Activated B cell treated with CpG ODN at 0.5 μM for 24 hours (primary cell): Measurements from ENCODE around the gene IFNL3. TPM values are rescaled to one million over a fixed set of nuclear protein-coding genes. Genes with fewer than 3 reads are reported as not detected.
"Not testable (repeated sequence)": the region's sequence is repeated elsewhere in the genome, so short reads cannot be mapped to it uniquely, and the experiment has no call there.

ENCODE experiments used
- ATAC-seq: fragments of 200-7000 bp; cut with Tn5 transposase; one replicate; pipeline ENCODE4 v1.10.0; 2021; ENCODE audit warnings: low read depth, mild to moderate bottlenecking, moderate library complexity
- CTCF ChIA-PET: fragments of 350-600 bp; sonication (Branson Sonifier 250); formaldehyde crosslinking; loops from one replicate; lab custom pipeline; 2021; ENCODE audit warnings: antibody characterized with exemption; lab: Charles Lee
- POLR2A ChIA-PET: fragments of 350-600 bp; sonication (Branson Sonifier 250); formaldehyde crosslinking; loops from one replicate; lab custom pipeline; 2021; ENCODE audit warnings: antibody characterized with exemption; lab: Charles Lee
- DNase-seq: peaks from one replicate; pipeline ENCODE4 v3.0.0; 2022
- H3K27ac Mint-ChIP-seq: one replicate; pipeline ENCODE4 v1.8.0; 2020; ENCODE audit warnings: mixed read lengths
- H3K27me3 Mint-ChIP-seq: one replicate; pipeline ENCODE4 v1.8.0; 2021; ENCODE audit warnings: mixed read lengths
- H3K36me3 Mint-ChIP-seq: one replicate; pipeline ENCODE4 v1.8.0; 2021; ENCODE audit warnings: low read depth, mixed read lengths
- H3K4me1 Mint-ChIP-seq: one replicate; pipeline ENCODE4 v1.8.0; 2021; ENCODE audit warnings: mixed read lengths
- H3K4me3 Mint-ChIP-seq: one replicate; pipeline ENCODE4 v1.8.0; 2020; ENCODE audit warnings: mild to moderate bottlenecking, mixed read lengths
- H3K9me3 Mint-ChIP-seq: one replicate; pipeline ENCODE4 v1.8.0; 2020; ENCODE audit warnings: mixed read lengths
- intact Hi-C: fragments of 100-400 bp; cut with micrococcal nuclease; formaldehyde crosslinking; loops from one replicate; pipeline ENCODE4 v1.15.1; 2024
- total RNA-seq: library from RNA; stranded (reverse); gene quantifications from 2 replicates; pipeline ENCODE4 v1.2.3, GENCODE V29; 2022
- TF ChIP-seq, protein P1 (sequence below): fragments of 200-600 bp; IDR thresholded peaks from one replicate; pipeline ENCODE4 v1.8.0; 2022; ENCODE audit warnings: antibody characterized with exemption, mild to moderate bottlenecking

The IFNL3 gene
- total RNA-seq: not detected in 2 replicates

GRCh38 chr19:39244410-39245100 is at the start of gene IFNL3:
IFNL3 (minus strand) TSS chr19:39245006; CDS start chr19:39244967, 39 bp downstream.
- H3K4me3 Mint-ChIP-seq, POLR2A ChIA-PET, DNase-seq, ATAC-seq, H3K9me3 Mint-ChIP-seq, H3K4me1 Mint-ChIP-seq, H3K27ac Mint-ChIP-seq, CTCF ChIA-PET, H3K36me3 Mint-ChIP-seq, intact Hi-C loops, H3K27me3 Mint-ChIP-seq: not testable (repeated sequence)

GRCh38 chr19:39293394-39293793 is 48.6 kb upstream of the IFNL3 start:
- no peak for ATAC-seq
- TF ChIP-seq, protein P1, sequence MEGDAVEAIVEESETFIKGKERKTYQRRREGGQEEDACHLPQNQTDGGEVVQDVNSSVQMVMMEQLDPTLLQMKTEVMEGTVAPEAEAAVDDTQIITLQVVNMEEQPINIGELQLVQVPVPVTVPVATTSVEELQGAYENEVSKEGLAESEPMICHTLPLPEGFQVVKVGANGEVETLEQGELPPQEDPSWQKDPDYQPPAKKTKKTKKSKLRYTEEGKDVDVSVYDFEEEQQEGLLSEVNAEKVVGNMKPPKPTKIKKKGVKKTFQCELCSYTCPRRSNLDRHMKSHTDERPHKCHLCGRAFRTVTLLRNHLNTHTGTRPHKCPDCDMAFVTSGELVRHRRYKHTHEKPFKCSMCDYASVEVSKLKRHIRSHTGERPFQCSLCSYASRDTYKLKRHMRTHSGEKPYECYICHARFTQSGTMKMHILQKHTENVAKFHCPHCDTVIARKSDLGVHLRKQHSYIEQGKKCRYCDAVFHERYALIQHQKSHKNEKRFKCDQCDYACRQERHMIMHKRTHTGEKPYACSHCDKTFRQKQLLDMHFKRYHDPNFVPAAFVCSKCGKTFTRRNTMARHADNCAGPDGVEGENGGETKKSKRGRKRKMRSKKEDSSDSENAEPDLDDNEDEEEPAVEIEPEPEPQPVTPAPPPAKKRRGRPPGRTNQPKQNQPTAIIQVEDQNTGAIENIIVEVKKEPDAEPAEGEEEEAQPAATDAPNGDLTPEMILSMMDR: no peak
- peaks cover 27% of the 10 kb centered on the region for H3K27me3 Mint-ChIP-seq

GRCh38 chr19:39284032-39284431 is 39.2 kb upstream of the IFNL3 start:
- TF ChIP-seq, protein P1: no peak
- Mint-ChIP-seq H3K9me3 (peaks cover 14% of the 10 kb centered on the region), H3K4me3 (no peak overlapping the region), H3K36me3 (no peaks in the 10 kb centered on the region), H3K4me1 (no peaks in the 10 kb centered on the region), H3K27me3 (peaks cover 21% of the 10 kb centered on the region), H3K27ac (no peak overlapping the region)
- DNase-seq: no peak
- intact Hi-C loops: no loop called here
- no peak for ATAC-seq
- ChIA-PET CTCF (no interaction called here), POLR2A (no interaction called here)

More at GRCh38 chr19:39293394-39293793, 48.6 kb upstream of the IFNL3 start:
- ChIA-PET POLR2A (no interaction called here), CTCF (no interaction called here)
- Mint-ChIP-seq H3K36me3 (no peaks in the 10 kb centered on the region), H3K9me3 (no peaks in the 10 kb centered on the region), H3K4me1 (no peaks in the 10 kb centered on the region), H3K27ac (no peak overlapping the region), H3K4me3 (no peak overlapping the region)
- DNase-seq: no peak
- intact Hi-C loops: no loop called here

DNA sequence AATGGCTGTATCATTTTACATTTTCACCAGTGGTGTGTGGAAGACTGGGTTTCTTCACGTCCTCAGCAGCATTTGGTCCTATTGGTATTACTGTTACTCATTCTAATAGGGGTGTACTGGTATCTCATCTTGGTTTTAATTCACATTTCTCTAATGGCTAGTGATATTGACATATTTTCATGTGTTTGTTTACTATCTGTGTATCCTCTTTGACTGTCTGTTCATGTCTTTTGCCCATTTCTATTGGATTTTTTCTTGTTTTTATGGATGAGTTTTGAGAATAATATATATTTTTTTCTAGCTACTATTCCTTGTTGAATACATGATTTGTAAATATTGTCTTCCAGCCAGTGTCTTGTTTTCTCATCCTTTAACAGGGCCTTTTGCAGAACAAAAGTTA is 37.2 kb upstream of the IFNL3 start:
- TF ChIP-seq, protein P1: no peak
- Mint-ChIP-seq H3K4me1 (no peaks in the 10 kb centered on the region), H3K9me3 (peaks cover 14% of the 10 kb centered on the region), H3K36me3 (no peaks in the 10 kb centered on the region), H3K27ac (no peak overlapping the region), H3K27me3 (peaks cover 21% of the 10 kb centered on the region), H3K4me3 (no peak overlapping the region)
- ATAC-seq: no peak
- POLR2A ChIA-PET: no interaction called here
- no peak for DNase-seq
- CTCF ChIA-PET: no interaction called here
- intact Hi-C loops: no loop called here

GRCh38 chr19:39277598-39277997 is 32.8 kb upstream of the IFNL3 start:
- H3K27ac Mint-ChIP-seq: no peak overlapping the region
- H3K4me3 Mint-ChIP-seq: no peak overlapping the region
- peaks cover 5% of the 10 kb centered on the region for H3K9me3 Mint-ChIP-seq
- POLR2A ChIA-PET: no interaction called here
- CTCF ChIA-PET: no interaction called here
- intact Hi-C loops: no loop called here
- H3K27me3 Mint-ChIP-seq: peaks cover 9% of the 10 kb centered on the region
- no peaks in the 10 kb centered on the region for H3K36me3 Mint-ChIP-seq
- no peak for ATAC-seq
- no peaks in the 10 kb centered on the region for H3K4me1 Mint-ChIP-seq
- DNase-seq: no peak
- TF ChIP-seq, protein P1: no peak
